GM23338 (cell line): Measurements from ENCODE around the gene BIN1.

ENCODE experiments used
- EZH2 ChIP-seq: fragments of 200-600 bp; sonication (generic); IDR thresholded peaks from one replicate; pipeline ENCODE4 v1.8.0; 2017; ENCODE audit warnings: antibody characterized with exemption, mild to moderate bottlenecking, low read depth; ENCODE audit not compliant: unreplicated experiment
- REST ChIP-seq: IDR thresholded peaks from one replicate; pipeline ENCODE4 v1.6.1; 2018; ENCODE audit warnings: antibody characterized with exemption; ENCODE audit not compliant: unreplicated experiment
- TF ChIP-seq, protein P1 (sequence below), 2 experiments: fragments of 200-600 bp in 1 of 2; sonication (generic) in 1 of 2; conservative IDR thresholded peaks; 2 replicates each; pipeline versions ENCODE4 v1.5.1 to v1.6.1; 2016 to 2017; ENCODE audit warnings: antibody characterized with exemption in 2 of 2, low read depth in 2 of 2, mild to moderate bottlenecking in 2 of 2, moderate library complexity in 1 of 2

DNA sequence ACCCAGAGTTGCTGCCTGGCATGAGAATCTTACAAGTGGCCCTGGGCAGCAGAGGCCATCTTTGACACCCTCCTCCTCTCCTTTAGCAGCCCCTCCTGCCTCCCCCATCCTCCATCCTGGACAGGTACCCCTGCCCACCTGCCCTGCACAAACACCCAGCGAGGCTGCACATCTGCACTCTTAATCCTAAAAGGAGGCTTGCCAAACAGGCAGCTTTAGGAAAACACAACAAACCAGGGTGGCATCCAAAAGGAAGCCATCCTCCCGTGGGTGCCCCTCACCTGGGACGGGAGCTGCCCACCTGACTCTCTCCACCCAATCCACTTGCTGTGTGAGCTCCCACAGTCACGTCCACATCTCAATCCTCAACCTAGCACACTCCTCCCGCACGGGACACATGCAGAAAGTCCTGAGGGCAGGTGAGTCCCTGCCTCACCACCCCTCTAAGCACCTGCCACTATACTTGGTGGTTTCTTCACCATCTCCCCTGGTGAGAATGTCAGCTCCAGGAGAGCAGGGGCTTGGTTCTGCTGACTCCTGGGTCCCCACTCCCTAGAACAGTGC, 5.8 kb downstream of the BIN1 start:
- TF ChIP-seq, protein P1, sequence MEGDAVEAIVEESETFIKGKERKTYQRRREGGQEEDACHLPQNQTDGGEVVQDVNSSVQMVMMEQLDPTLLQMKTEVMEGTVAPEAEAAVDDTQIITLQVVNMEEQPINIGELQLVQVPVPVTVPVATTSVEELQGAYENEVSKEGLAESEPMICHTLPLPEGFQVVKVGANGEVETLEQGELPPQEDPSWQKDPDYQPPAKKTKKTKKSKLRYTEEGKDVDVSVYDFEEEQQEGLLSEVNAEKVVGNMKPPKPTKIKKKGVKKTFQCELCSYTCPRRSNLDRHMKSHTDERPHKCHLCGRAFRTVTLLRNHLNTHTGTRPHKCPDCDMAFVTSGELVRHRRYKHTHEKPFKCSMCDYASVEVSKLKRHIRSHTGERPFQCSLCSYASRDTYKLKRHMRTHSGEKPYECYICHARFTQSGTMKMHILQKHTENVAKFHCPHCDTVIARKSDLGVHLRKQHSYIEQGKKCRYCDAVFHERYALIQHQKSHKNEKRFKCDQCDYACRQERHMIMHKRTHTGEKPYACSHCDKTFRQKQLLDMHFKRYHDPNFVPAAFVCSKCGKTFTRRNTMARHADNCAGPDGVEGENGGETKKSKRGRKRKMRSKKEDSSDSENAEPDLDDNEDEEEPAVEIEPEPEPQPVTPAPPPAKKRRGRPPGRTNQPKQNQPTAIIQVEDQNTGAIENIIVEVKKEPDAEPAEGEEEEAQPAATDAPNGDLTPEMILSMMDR (conservative IDR thresholded peaks at IDR 0.05; ENCODE audit: low read depth in 2 of 2): no peak
- TF ChIP-seq REST (no peak), EZH2 (no peak)
